ENCODE results near the gene RPA1.
A peak's percentile ranks its signal among the peaks of the same experiment; 100 is the strongest.
"Not testable (repeated sequence)": the region's sequence is repeated elsewhere in the genome, so short reads cannot be mapped to it uniquely, and the experiment has no call there.

RPA1 gene

GRCh38 chr17:1875597-1875996, 45.8 kb downstream of the RPA1 start:
- no peak for DNase-seq

GRCh38 chr17:1878419-1879121, 48.8 kb downstream of the RPA1 start:
- no peak for DNase-seq

- DNase-seq = no peak
These were observed 51.2 kb downstream of the RPA1 start for GRCh38 chr17:1880851-1881630.

- peak; percentile 12 for DNase-seq
These were observed 53.0 kb downstream of the RPA1 start for GRCh38 chr17:1882836-1883235.

- no peak for DNase-seq
These were observed 53.7 kb downstream of the RPA1 start for GRCh38 chr17:1883536-1883935.

- no peak for DNase-seq
These were observed 58.9 kb downstream of the RPA1 start for GRCh38 chr17:1888741-1889140.

- no peak for DNase-seq
These were observed 61.1 kb downstream of the RPA1 start for GRCh38 chr17:1890758-1891450.

- DNase-seq = no peak
These were observed 65.0 kb downstream of the RPA1 start for GRCh38 chr17:1894753-1895339.

- DNase-seq = not testable (repeated sequence)
These were observed 65.7 kb downstream of the RPA1 start for GRCh38 chr17:1895479-1895878.

GRCh38 chr17:1896243-1897104, 66.7 kb downstream of the RPA1 start:
- no peak for DNase-seq

- no peak for DNase-seq
These were observed 67.4 kb downstream of the RPA1 start for GRCh38 chr17:1897105-1897656.

GRCh38 chr17:1898332-1898731, 68.5 kb downstream of the RPA1 start:
- DNase-seq = no peak

GRCh38 chr17:1898872-1899271, 69.1 kb downstream of the RPA1 start:
- no peak for DNase-seq

GRCh38 chr17:1899403-1900000, 69.7 kb downstream of the RPA1 start:
- DNase-seq = no peak

- DNase-seq = no peak
These were observed 74.7 kb downstream of the RPA1 start for GRCh38 chr17:1904273-1905182.

- DNase-seq = no peak
These were observed 75.5 kb downstream of the RPA1 start for GRCh38 chr17:1905190-1905913.

GRCh38 chr17:1906662-1907101, 76.9 kb downstream of the RPA1 start:
- no peak for DNase-seq

- no peak for DNase-seq
These were observed 77.4 kb downstream of the RPA1 start for GRCh38 chr17:1907216-1907631.
